Neural progenitor cell (in vitro differentiated cells): ENCODE measurements around the gene INO80E. TPM values are rescaled to one million over a fixed set of nuclear protein-coding genes. Genes with fewer than 3 reads are reported as not detected.
"Not testable (repeated sequence)": the region's sequence is repeated elsewhere in the genome, so short reads cannot be mapped to it uniquely, and the experiment has no call there.

ENCODE experiments used
- DNase-seq: peaks from one replicate; pipeline ENCODE4 v3.0.0-alpha.2; 2016; ENCODE audit warnings: low spot score
- H2AFZ ChIP-seq: fragments of 200-600 bp; sonication (generic); replicated peaks from 2 replicates; pipeline ENCODE4 v1.6.1; 2016; ENCODE audit warnings: antibody characterized with exemption
- H3F3A ChIP-seq: fragments of 200-600 bp; sonication (generic); 2 replicates; pipeline ENCODE4 v1.6.1; 2016; ENCODE audit warnings: antibody characterized with exemption, low read depth
- H3K27ac ChIP-seq: fragments of 200-600 bp; sonication (generic); 2 replicates; pipeline ENCODE4 v1.5.1; 2016; ENCODE audit warnings: mild to moderate bottlenecking
- H3K27me3 ChIP-seq: fragments of 200-600 bp; sonication (generic); 2 replicates; pipeline ENCODE4 v1.6.1; 2016; ENCODE audit warnings: mild to moderate bottlenecking, moderate library complexity
- H3K36me3 ChIP-seq: fragments of 200-600 bp; sonication (generic); 2 replicates; pipeline ENCODE4 v1.5.1; 2016
- H3K4me1 ChIP-seq: fragments of 200-600 bp; sonication (generic); 2 replicates; pipeline ENCODE4 v1.6.1; 2016; ENCODE audit warnings: mixed run types
- H3K4me2 ChIP-seq: fragments of 200-600 bp; sonication (generic); 2 replicates; pipeline ENCODE4 v1.6.1; 2016
- H3K4me3 ChIP-seq: fragments of 200-600 bp; sonication (generic); 2 replicates; pipeline ENCODE4 v1.5.1; 2016
- H3K79me2 ChIP-seq: fragments of 200-600 bp; sonication (generic); 2 replicates; pipeline ENCODE4 v1.6.1; 2016; ENCODE audit warnings: low read depth
- H3K9ac ChIP-seq: fragments of 200-600 bp; sonication (generic); 2 replicates; pipeline ENCODE4 v1.6.1; 2016
- H3K9me3 ChIP-seq: fragments of 200-600 bp; sonication (generic); 2 replicates; pipeline ENCODE4 v1.5.1; 2016; ENCODE audit warnings: low read depth
- H4K20me1 ChIP-seq: fragments of 200-600 bp; sonication (generic); 2 replicates; pipeline ENCODE4 v1.6.1; 2016; ENCODE audit warnings: low read depth
- H3K27ac Mint-ChIP-seq: 3 replicates; pipeline ENCODE4 v1.8.0; 2021; ENCODE audit warnings: mixed read lengths
- H3K27me3 Mint-ChIP-seq: 2 replicates; pipeline ENCODE4 v1.8.0; 2022; ENCODE audit warnings: low read depth, mild to moderate bottlenecking, inconsistent platforms, moderate library complexity, mixed read lengths; ENCODE audit not compliant: insufficient read depth
- H3K36me3 Mint-ChIP-seq: 3 replicates; pipeline ENCODE4 v1.8.0; 2021; ENCODE audit warnings: mixed read lengths
- H3K4me1 Mint-ChIP-seq: 3 replicates; pipeline ENCODE4 v1.8.0; 2021; ENCODE audit warnings: mixed read lengths
- H3K4me3 Mint-ChIP-seq: 3 replicates; pipeline ENCODE4 v1.8.0; 2021; ENCODE audit warnings: mild to moderate bottlenecking, moderate library complexity, mixed read lengths
- H3K9me3 Mint-ChIP-seq: 3 replicates; pipeline ENCODE4 v1.8.0; 2020; ENCODE audit warnings: mixed read lengths
- EZH2 ChIP-seq: fragments of 200-600 bp; sonication (generic); IDR thresholded peaks from 2 replicates; pipeline ENCODE4 v1.6.1; 2017; ENCODE audit warnings: antibody characterized with exemption, mild to moderate bottlenecking, moderate library complexity
- EZH2phosphoT487 ChIP-seq: fragments of 200-600 bp; sonication (generic); IDR thresholded peaks from 2 replicates; pipeline ENCODE4 v1.6.1; 2017; ENCODE audit warnings: antibody characterized with exemption
- total RNA-seq: library from RNA; depleted of rRNA; stranded (reverse); fragments of >200 nt; gene quantifications from 2 replicates; pipeline ENCODE4 v1.2.3, GENCODE V29; 2015; ENCODE audit warnings: low replicate concordance
- TF ChIP-seq, protein P1 (sequence below): fragments of 200-600 bp; sonication (generic); IDR thresholded peaks from 2 replicates; pipeline ENCODE4 v1.5.1; 2017; ENCODE audit warnings: antibody characterized with exemption, mild to moderate bottlenecking

INO80E gene
- total RNA-seq, 1 donor from 2014 or later = 129 TPM

DNA sequence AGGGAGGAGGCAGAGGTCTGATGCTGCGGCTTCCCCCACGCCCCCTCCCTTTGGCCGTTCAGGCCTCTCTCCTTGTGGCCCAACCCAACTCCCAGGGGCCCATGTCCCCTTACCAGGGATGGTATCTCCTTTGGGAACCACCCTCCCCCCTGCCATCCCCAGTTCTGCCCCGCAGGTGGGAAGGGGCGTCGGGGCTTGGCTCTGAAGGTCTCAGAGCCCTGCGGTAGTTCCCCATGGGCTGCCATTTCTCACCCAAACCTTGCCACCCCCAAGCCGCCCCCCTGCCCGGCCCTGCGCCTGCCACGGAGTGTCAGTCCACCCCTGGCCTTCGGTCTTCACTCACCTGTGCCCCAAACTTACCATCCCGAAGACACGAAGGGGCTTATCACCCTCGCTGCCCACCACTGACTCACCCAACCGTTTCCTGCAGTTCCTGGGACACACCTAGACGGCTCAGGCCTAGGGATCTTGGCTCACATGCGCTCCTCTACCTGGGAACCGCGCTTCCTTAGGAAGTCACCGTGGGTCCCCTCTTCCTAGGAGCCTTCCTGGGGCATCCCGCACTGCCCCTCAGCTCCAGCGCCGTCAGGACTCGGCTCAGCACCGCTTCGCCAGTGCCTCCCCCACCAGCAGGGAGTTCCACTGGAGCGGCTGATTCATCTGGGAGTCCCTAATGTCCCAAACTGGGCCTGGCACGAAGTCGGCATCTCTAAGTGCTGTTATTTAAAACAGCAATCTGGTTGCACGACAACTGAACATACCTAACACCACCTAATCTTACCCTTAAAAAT lies 15.9 kb downstream of the INO80E start:
- Histone ChIP-seq H3K4me3 (peak overlapping the region; percentile 61), H2AFZ (peak overlapping the region; percentile 48), H3K9ac (no peak overlapping the region), H3K79me2 (no peaks in the 10 kb centered on the region), H3K27ac (no peak overlapping the region), H4K20me1 (no peaks in the 10 kb centered on the region), H3F3A (peaks cover 15% of the 10 kb centered on the region), H3K36me3 (no peaks in the 10 kb centered on the region), H3K4me1 (peaks cover 16% of the 10 kb centered on the region), H3K4me2 (peak overlapping the region; percentile 88), H3K9me3 (no peaks in the 10 kb centered on the region), H3K27me3 (peaks cover 41% of the 10 kb centered on the region)
- peaks cover 9% of the 10 kb centered on the region for H3K27me3 Mint-ChIP-seq
- H3K4me1 Mint-ChIP-seq = peaks cover 15% of the 10 kb centered on the region
- H3K4me3 Mint-ChIP-seq = peak overlapping the region; percentile 88
- TF ChIP-seq EZH2phosphoT487 (peak; percentile 5), EZH2 (no peak)
- peaks cover 3% of the 10 kb centered on the region for H3K36me3 Mint-ChIP-seq
- H3K27ac Mint-ChIP-seq = peak overlapping the region; percentile 76
- DNase-seq = no peak
- H3K9me3 Mint-ChIP-seq = peaks cover 2% of the 10 kb centered on the region

GRCh38 chr16:30012598-30012997 lies 16.6 kb downstream of the INO80E start:
- not testable (repeated sequence) for H3K36me3 ChIP-seq, DNase-seq, H3K36me3 Mint-ChIP-seq, H3K4me2 ChIP-seq, H3K79me2 ChIP-seq, H3K9me3 ChIP-seq, H3K27ac Mint-ChIP-seq, H2AFZ ChIP-seq, H3K9ac ChIP-seq, H4K20me1 ChIP-seq, H3K27ac ChIP-seq, H3K4me3 ChIP-seq, H3K9me3 Mint-ChIP-seq
- Mint-ChIP-seq H3K4me1 (peaks cover 15% of the 10 kb centered on the region), H3K27me3 (peaks cover 11% of the 10 kb centered on the region), H3K4me3 (peak overlapping the region; percentile 88)
- Histone ChIP-seq H3F3A (peaks cover 15% of the 10 kb centered on the region), H3K4me1 (peaks cover 16% of the 10 kb centered on the region), H3K27me3 (peaks cover 41% of the 10 kb centered on the region)

DNA sequence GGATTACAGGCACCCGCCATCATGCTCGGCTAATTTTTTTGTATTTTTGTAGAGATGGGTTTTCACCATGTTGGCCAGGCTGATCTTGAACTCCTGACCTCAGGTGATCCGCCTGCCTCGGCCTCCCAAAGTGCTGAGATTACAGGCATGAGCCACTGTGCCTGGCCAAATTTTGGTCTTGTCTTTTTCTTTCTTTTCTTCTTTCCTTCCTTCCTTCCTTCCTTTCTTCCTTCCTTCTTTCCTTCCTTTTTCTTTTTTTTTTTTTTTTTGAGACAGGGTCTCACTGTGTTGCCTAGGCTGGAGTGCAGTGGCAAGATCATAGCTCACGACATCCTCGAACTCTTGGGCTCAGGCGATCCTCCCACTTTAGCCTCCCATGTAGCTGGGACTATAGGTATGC lies 19.4 kb downstream of the INO80E start:
- not testable (repeated sequence) for H3K9me3 ChIP-seq, H3K4me3 Mint-ChIP-seq, DNase-seq, H3K79me2 ChIP-seq, H2AFZ ChIP-seq, H4K20me1 ChIP-seq, H3K27ac Mint-ChIP-seq, H3K9ac ChIP-seq, H3K36me3 Mint-ChIP-seq, H3K4me2 ChIP-seq, H3K4me3 ChIP-seq, H3K27ac ChIP-seq, H3K4me1 Mint-ChIP-seq, H3K36me3 ChIP-seq, H3K9me3 Mint-ChIP-seq
- H3K27me3 Mint-ChIP-seq = peaks cover 16% of the 10 kb centered on the region
- H3F3A ChIP-seq = peaks cover 15% of the 10 kb centered on the region
- H3K27me3 ChIP-seq = peaks cover 26% of the 10 kb centered on the region
- H3K4me1 ChIP-seq = peaks cover 11% of the 10 kb centered on the region

GRCh38 chr16:30016555-30017276 lies 20.7 kb downstream of the INO80E start:
- no peak overlapping the region for H2AFZ ChIP-seq
- no peak overlapping the region for H3K9ac ChIP-seq
- no peak overlapping the region for H3K27ac Mint-ChIP-seq
- TF ChIP-seq, protein P1, sequence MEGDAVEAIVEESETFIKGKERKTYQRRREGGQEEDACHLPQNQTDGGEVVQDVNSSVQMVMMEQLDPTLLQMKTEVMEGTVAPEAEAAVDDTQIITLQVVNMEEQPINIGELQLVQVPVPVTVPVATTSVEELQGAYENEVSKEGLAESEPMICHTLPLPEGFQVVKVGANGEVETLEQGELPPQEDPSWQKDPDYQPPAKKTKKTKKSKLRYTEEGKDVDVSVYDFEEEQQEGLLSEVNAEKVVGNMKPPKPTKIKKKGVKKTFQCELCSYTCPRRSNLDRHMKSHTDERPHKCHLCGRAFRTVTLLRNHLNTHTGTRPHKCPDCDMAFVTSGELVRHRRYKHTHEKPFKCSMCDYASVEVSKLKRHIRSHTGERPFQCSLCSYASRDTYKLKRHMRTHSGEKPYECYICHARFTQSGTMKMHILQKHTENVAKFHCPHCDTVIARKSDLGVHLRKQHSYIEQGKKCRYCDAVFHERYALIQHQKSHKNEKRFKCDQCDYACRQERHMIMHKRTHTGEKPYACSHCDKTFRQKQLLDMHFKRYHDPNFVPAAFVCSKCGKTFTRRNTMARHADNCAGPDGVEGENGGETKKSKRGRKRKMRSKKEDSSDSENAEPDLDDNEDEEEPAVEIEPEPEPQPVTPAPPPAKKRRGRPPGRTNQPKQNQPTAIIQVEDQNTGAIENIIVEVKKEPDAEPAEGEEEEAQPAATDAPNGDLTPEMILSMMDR = no peak
- TF ChIP-seq EZH2 (no peak), EZH2phosphoT487 (no peak)
- H3K4me3 ChIP-seq = no peak overlapping the region
- no peaks in the 10 kb centered on the region for H3K9me3 ChIP-seq
- DNase-seq = no peak
- H3K4me1 Mint-ChIP-seq = peaks cover 8% of the 10 kb centered on the region
- no peaks in the 10 kb centered on the region for H4K20me1 ChIP-seq
- H3K4me2 ChIP-seq = no peak overlapping the region
- H3K36me3 ChIP-seq = no peaks in the 10 kb centered on the region
- no peaks in the 10 kb centered on the region for H3K79me2 ChIP-seq
- H3K36me3 Mint-ChIP-seq = no peaks in the 10 kb centered on the region
- peaks cover 19% of the 10 kb centered on the region for H3K27me3 ChIP-seq
- no peak overlapping the region for H3K27ac ChIP-seq
- H3K4me1 ChIP-seq = peaks cover 6% of the 10 kb centered on the region
- H3F3A ChIP-seq = peaks cover 7% of the 10 kb centered on the region
- no peak overlapping the region for H3K4me3 Mint-ChIP-seq
- peaks cover 20% of the 10 kb centered on the region for H3K27me3 Mint-ChIP-seq
- H3K9me3 Mint-ChIP-seq = peaks cover 2% of the 10 kb centered on the region
